HG03064 (cell line): Measurements from ENCODE around the gene ACAA1.
"Not testable (repeated sequence)": the region's sequence is repeated elsewhere in the genome, so short reads cannot be mapped to it uniquely, and the experiment has no call there.

Experiments used
- ATAC-seq: cut with Tn5 transposase; IDR thresholded peaks from one replicate; pipeline ENCODE4 v1.9.1; 2021; ENCODE audit warnings: low read depth; ENCODE audit not compliant: unreplicated experiment

The ACAA1 gene

GRCh38 chr3:38084334-38085310, 52.3 kb downstream of the ACAA1 start:
- ATAC-seq: no peak

GRCh38 chr3:38083871-38084333, 53.0 kb downstream of the ACAA1 start:
- no peak for ATAC-seq

GRCh38 chr3:38083254-38083653, 53.7 kb downstream of the ACAA1 start:
- not testable (repeated sequence) for ATAC-seq

GRCh38 chr3:38082296-38082695, 54.6 kb downstream of the ACAA1 start:
- not testable (repeated sequence) for ATAC-seq

- not testable (repeated sequence) for ATAC-seq
Measured at GRCh38 chr3:38077073-38077472, 59.9 kb downstream of the ACAA1 start.
